Lower leg skin (tissue), 4 donors: Measurements from ENCODE around the gene ARHGEF10L. TPM values are rescaled to one million over a fixed set of nuclear protein-coding genes. Genes with fewer than 3 reads are reported as not detected.
"Not testable (repeated sequence)": the region's sequence is repeated elsewhere in the genome, so short reads cannot be mapped to it uniquely, and the experiment has no call there.

ENCODE experiments used
- DNase-seq, 2 donors: peaks; one replicate each; pipeline ENCODE4 v3.0.0-alpha.2; 2019; ENCODE audit warnings: low spot score in 2 of 2
- H3K4me3 ChIP-seq: fragments of 200-600 bp; sonication (generic); 2 replicates; pipeline ENCODE4 v1.5.1; 2017; ENCODE audit warnings: mild to moderate bottlenecking, low read depth; ENCODE audit not compliant: poor library complexity, severe bottlenecking
- CTCF ChIP-seq, 3 donors: fragments of 450-650 bp; IDR thresholded peaks; one replicate each; pipeline ENCODE4 v1.5.1; 2016; ENCODE audit warnings: antibody characterized with exemption in 3 of 3, mild to moderate bottlenecking in 3 of 3, moderate library complexity in 2 of 3
- POLR2A ChIP-seq, 2 donors: fragments of 450-650 bp; IDR thresholded peaks; one replicate each; pipeline ENCODE4 v1.6.1; 2016 to 2017; ENCODE audit warnings: antibody characterized with exemption in 2 of 2, mild to moderate bottlenecking in 1 of 2, moderate library complexity in 1 of 2
- WGBS, 2 donors: methylation state at CpG; one replicate each; pipeline ENCODE4 v1.1.5; 2018; 5-methylcytosine and 5-hydroxymethylcytosine counted together
- intact Hi-C: fragments of 100-400 bp; cut with DNase I; formaldehyde crosslinking; loops from one replicate; pipeline ENCODE4 v1.15.0; 2023; ENCODE audit warnings: low total_unique reads
- total RNA-seq, 4 donors: library from RNA; depleted of rRNA; stranded (reverse); fragments of >200 nt; gene quantifications; one replicate each; pipeline ENCODE4 v1.1.0, GENCODE V29; 2016

ARHGEF10L gene
- total RNA-seq, 4 donors from 2014 or later, result 95.1 to 125 (median 114) TPM

- 22 to 23% methylated on average over 5 of the region's 5 CpGs for WGBS, 2 donors
- intact Hi-C loops, result no loop called here
- H3K4me3 ChIP-seq, result no peak overlapping the region
- TF ChIP-seq POLR2A (IDR thresholded peaks at IDR 0.05) (no peak), CTCF (IDR thresholded peaks at IDR 0.05) (no peak)
- DNase-seq, result no peak
Observed at GRCh38 chr1:17742583-17742982, 203.1 kb downstream of the ARHGEF10L start.

- 53 to 56% methylated on average over 7 to 11 of the region's 11 CpGs for WGBS, 2 donors
- intact Hi-C loops, result no loop called here
- DNase-seq, result no peak
- no peak overlapping the region for H3K4me3 ChIP-seq
- no peak for TF ChIP-seq CTCF (IDR thresholded peaks at IDR 0.05)
- no peak for TF ChIP-seq POLR2A (IDR thresholded peaks at IDR 0.05)
Observed at GRCh38 chr1:17743008-17743647, 203.6 kb downstream of the ARHGEF10L start.

GRCh38 chr1:17743925-17744324 is 204.4 kb downstream of the ARHGEF10L start:
- TF ChIP-seq POLR2A (IDR thresholded peaks at IDR 0.05) (no peak), CTCF (IDR thresholded peaks at IDR 0.05) (no peak)
- intact Hi-C loops, result no loop called here
- DNase-seq, result no peak
- 88 to 89% methylated on average over 3 of the region's 3 CpGs for WGBS, 2 donors
- no peak overlapping the region for H3K4me3 ChIP-seq

GRCh38 chr1:17744666-17745478 is 205.4 kb downstream of the ARHGEF10L start:
- 76 to 85% methylated on average over 11 of the region's 11 CpGs for WGBS, 2 donors
- intact Hi-C loops, result no loop called here
- DNase-seq, result no peak
- TF ChIP-seq CTCF (IDR thresholded peaks at IDR 0.05) (no peak), POLR2A (IDR thresholded peaks at IDR 0.05) (no peak)
- H3K4me3 ChIP-seq, result no peak overlapping the region

GRCh38 chr1:17745479-17745955 is 206.0 kb downstream of the ARHGEF10L start:
- no peak overlapping the region for H3K4me3 ChIP-seq
- TF ChIP-seq POLR2A (IDR thresholded peaks at IDR 0.05), result no peak
- TF ChIP-seq CTCF (IDR thresholded peaks at IDR 0.05), result no peak
- DNase-seq, result no peak
- intact Hi-C loops, result no loop called here
- 84 to 93% methylated on average over 3 of the region's 3 CpGs for WGBS, 2 donors

- H3K4me3 ChIP-seq, intact Hi-C loops, DNase-seq: not testable (repeated sequence)
- 75 to 78% methylated on average over 2 of the region's 2 CpGs for WGBS, 2 donors
Observed at GRCh38 chr1:17746281-17746680, 206.8 kb downstream of the ARHGEF10L start.
